HG03139 (cell line): Measurements from ENCODE around the gene TACC2.

ENCODE experiments used
- ATAC-seq: cut with Tn5 transposase; IDR thresholded peaks from one replicate; pipeline ENCODE4 v1.9.1; 2021; ENCODE audit not compliant: unreplicated experiment

TACC2 gene

GRCh38 chr10:122140941-122141623 lies 152.1 kb downstream of the TACC2 start:
- ATAC-seq: no peak

- no peak for ATAC-seq
These were observed 153.1 kb downstream of the TACC2 start for GRCh38 chr10:122141821-122142640.

GRCh38 chr10:122142641-122143237 lies 153.8 kb downstream of the TACC2 start:
- no peak for ATAC-seq

GRCh38 chr10:122143238-122143841 lies 154.4 kb downstream of the TACC2 start:
- ATAC-seq: no peak

GRCh38 chr10:122144199-122144598 lies 155.2 kb downstream of the TACC2 start:
- ATAC-seq: no peak

GRCh38 chr10:122145113-122145512 lies 156.2 kb downstream of the TACC2 start:
- no peak for ATAC-seq

- no peak for ATAC-seq
These were observed 158.7 kb downstream of the TACC2 start for GRCh38 chr10:122147663-122148062.

- no peak for ATAC-seq
These were observed 160.1 kb downstream of the TACC2 start for GRCh38 chr10:122148876-122149560.

- ATAC-seq: no peak
These were observed 160.9 kb downstream of the TACC2 start for GRCh38 chr10:122149561-122150505.

- no peak for ATAC-seq
These were observed 162.2 kb downstream of the TACC2 start for GRCh38 chr10:122151121-122151694.

GRCh38 chr10:122152544-122152943 lies 163.6 kb downstream of the TACC2 start:
- no peak for ATAC-seq

- ATAC-seq: no peak
These were observed 165.1 kb downstream of the TACC2 start for GRCh38 chr10:122154031-122154544.

GRCh38 chr10:122154545-122155366 lies 165.8 kb downstream of the TACC2 start:
- no peak for ATAC-seq

- ATAC-seq: no peak
These were observed 168.5 kb downstream of the TACC2 start for GRCh38 chr10:122157451-122157850.

- ATAC-seq: no peak
These were observed 169.4 kb downstream of the TACC2 start for GRCh38 chr10:122158362-122158761.

- ATAC-seq: no peak
These were observed 170.4 kb downstream of the TACC2 start for GRCh38 chr10:122159141-122159970.

- no peak for ATAC-seq
These were observed 172.8 kb downstream of the TACC2 start for GRCh38 chr10:122161795-122162194.
